RWPE1 (cell line): ENCODE data around the gene UNC5B.

Source experiments
- CTCF ChIA-PET: fragments of 350-600 bp; sonication (Branson Sonifier 250); formaldehyde crosslinking; extraction: SDS; loops from one replicate; lab custom pipeline; 2021; lab: Yijun Ruan, JAX
- POLR2A ChIA-PET: fragments of 400-600 bp; formaldehyde crosslinking; extraction: SDS; loops from one replicate; lab custom pipeline; 2020; ENCODE audit warnings: antibody characterized with exemption; ENCODE audit not compliant: low non-redundant PET; lab: Yijun Ruan, JAX
- DNase-seq: peaks from one replicate; pipeline ENCODE4 v3.0.0; 2012; ENCODE audit warnings: low spot score
- H3K27ac ChIP-seq: fragments of 450-650 bp; 2 replicates; pipeline ENCODE4 v1.5.1; 2017
- CTCF ChIP-seq: fragments of 450-650 bp; conservative IDR thresholded peaks from 2 replicates; pipeline ENCODE4 v1.5.1; 2017; ENCODE audit warnings: low read depth, mild to moderate bottlenecking

UNC5B gene

GRCh38 chr10:71283876-71284275 lies 71.5 kb downstream of the UNC5B start:
- peak overlapping the region; percentile 41 for H3K27ac ChIP-seq
- POLR2A ChIA-PET, result interaction anchor here (0.6 kb wide), 1 partner anchor 64 kb away, joined by 3 read pairs; no protein-coding TSS in a partner anchor
- TF ChIP-seq CTCF, result no peak
- no peak for DNase-seq
- CTCF ChIA-PET, result interaction anchor here (0.6 to 2.2 kb wide), 8 partner anchors 13 to 380 kb away, joined by 3 to 8 read pairs (median 4); no protein-coding TSS in a partner anchor

- ChIA-PET POLR2A (interaction anchor here (0.6 kb wide), 1 partner anchor 65 kb away, joined by 3 read pairs; no protein-coding TSS in a partner anchor), CTCF (interaction anchor here (0.6 to 2.2 kb wide), 16 partner anchors 9 to 1671 kb away, joined by 3 to 8 read pairs (median 4); partner anchors contain the start of gene UNC5B)
- no peak for TF ChIP-seq CTCF
- H3K27ac ChIP-seq, result peak overlapping the region; percentile 41
- DNase-seq, result no peak
These were observed 72.3 kb downstream of the UNC5B start for GRCh38 chr10:71284544-71285179.

GRCh38 chr10:71285180-71285545 lies 72.8 kb downstream of the UNC5B start:
- ChIA-PET CTCF (interaction anchor here (0.6 to 2.2 kb wide), 15 partner anchors 10 to 1671 kb away, joined by 3 to 8 read pairs (median 4); partner anchors contain the start of gene UNC5B), POLR2A (no interaction called here)
- DNase-seq, result peak; percentile 66
- peak; percentile 78 for TF ChIP-seq CTCF
- 0 out of 2 replicates have a peak overlapping the region, but pooled peaks have one; percentile 41 for H3K27ac ChIP-seq

GRCh38 chr10:71285986-71286385 lies 73.6 kb downstream of the UNC5B start:
- POLR2A ChIA-PET, result no interaction called here
- H3K27ac ChIP-seq, result no peak overlapping the region
- TF ChIP-seq CTCF, result no peak
- CTCF ChIA-PET, result interaction anchor here (0.7 to 2.2 kb wide), 9 partner anchors 19 to 359 kb away, joined by 3 to 7 read pairs (median 3); no protein-coding TSS in a partner anchor
- DNase-seq, result no peak

- CTCF ChIA-PET, result interaction anchor here (0.7 to 1.1 kb wide), 5 partner anchors 17 to 243 kb away, joined by 3 to 5 read pairs (median 3); no protein-coding TSS in a partner anchor
- no peak overlapping the region; the same call in 1 of the 2 replicates for H3K27ac ChIP-seq
- TF ChIP-seq CTCF, result no peak
- POLR2A ChIA-PET, result no interaction called here
- DNase-seq, result no peak
These were observed 74.3 kb downstream of the UNC5B start for GRCh38 chr10:71286521-71287294.

GRCh38 chr10:71287456-71287855 lies 75.1 kb downstream of the UNC5B start:
- H3K27ac ChIP-seq, result no peak overlapping the region
- POLR2A ChIA-PET, result no interaction called here
- DNase-seq, result no peak
- CTCF ChIA-PET, result interaction anchor here (0.7 to 1.0 kb wide), 2 partner anchors 17 to 78 kb away, joined by 3 to 5 read pairs; no protein-coding TSS in a partner anchor
- no peak for TF ChIP-seq CTCF
